Psoas muscle (tissue), 8 donors: ENCODE measurements around the gene KCNT1. TPM values are rescaled to one million over a fixed set of nuclear protein-coding genes. Genes with fewer than 3 reads are reported as not detected.
"Not testable (repeated sequence)": the region's sequence is repeated elsewhere in the genome, so short reads cannot be mapped to it uniquely, and the experiment has no call there.

ENCODE experiments used
- ATAC-seq, 4 donors: fragments of 200-7000 bp; cut with Tn5 transposase; one replicate each; pipeline ENCODE4 v1.9.1; 2020; ENCODE audit warnings: moderate library complexity in 3 of 4, mild to moderate bottlenecking in 2 of 4
- DNase-seq, 2 donors: peaks; one replicate each; pipeline ENCODE4 v3.0.0-alpha.2; 2020
- H3K27ac ChIP-seq: fragments of 200-600 bp; one replicate; pipeline ENCODE4 v1.8.0; 2022
- H3K27me3 ChIP-seq, 3 donors: fragments of 200-600 bp in 1 of 3; one replicate each; pipeline versions ENCODE4 v1.6.1 to v1.8.0; 2013 to 2022; ENCODE audit warnings: low read length in 2 of 3, mild to moderate bottlenecking in 2 of 3, moderate library complexity in 1 of 3; ENCODE audit not compliant: insufficient read depth in 3 of 3
- H3K36me3 ChIP-seq, 2 donors: fragments of 200-600 bp in 1 of 2; one replicate each; pipeline versions ENCODE4 v1.6.1 to v1.8.0; 2013 to 2022; ENCODE audit warnings: low read depth in 1 of 2, mild to moderate bottlenecking in 1 of 2, moderate library complexity in 1 of 2; ENCODE audit not compliant: insufficient read depth in 1 of 2
- H3K4me1 ChIP-seq: fragments of 200-600 bp; one replicate; pipeline ENCODE4 v1.8.0; 2022
- H3K4me3 ChIP-seq: fragments of 200-600 bp; one replicate; pipeline ENCODE4 v1.8.0; 2022; ENCODE audit warnings: mild to moderate bottlenecking
- H3K9me3 ChIP-seq: fragments of 200-600 bp; one replicate; pipeline ENCODE4 v1.8.0; 2022
- CTCF ChIP-seq: fragments of 200-600 bp; IDR thresholded peaks from one replicate; pipeline ENCODE4 v1.8.0; 2022; ENCODE audit warnings: antibody characterized with exemption
- WGBS, 3 donors: extraction: QIAGEN DNeasy Blood & Tissue Kit; methylation state at CpG; one replicate each; pipeline versions ENCODE4 v1.1.6 to v1.1.7; 2013; 5-methylcytosine and 5-hydroxymethylcytosine counted together
- intact Hi-C, 2 donors: fragments of 100-400 bp; cut with DNase I; formaldehyde crosslinking; loops; one replicate each; pipeline versions ENCODE4 v1.11.0 to v1.14.2; 2022
- polyA plus RNA-seq, 3 donors: library from polyadenylated mRNA; stranded (reverse); fragments of 200-250 nt; gene quantifications; one replicate each; pipeline ENCODE4 v1.2.3, GENCODE V29; 2013
- total RNA-seq, 4 donors: library from RNA; stranded (reverse); fragmentation: NEBNext Ultra II Directional in 2 of 4; extraction: Animal tissue kit (Norgen Biotek cat#: 25700) in 2 of 4; gene quantifications; one replicate each; pipeline versions ENCODE4 v1.2.1 to v1.2.4, GENCODE V29; 2021 to 2023
- donor health status: healthy with polysubstance abuse.
- donor health status: DM: no; HTN: no; CAD: no; lungs with moderate emphysema.
- donor health status: Bipolar disorder and iron deficiency.
- donor health status: healthy.
- donor health status: DM: yes; HTN: yes; CAD: no.
- donor health status: DM: no; HTN: no; CAD: no.
- donor health status: DM: no; HTN: no; CAD: no.
- donor health status: DM: yes; HTN: yes; CAD: no.

KCNT1 gene
- total and polyA plus RNA-seq, 7 donors, result 1.1 to 15.0 (median 10.3) TPM

- TF ChIP-seq CTCF, result no peak
- H3K4me3 ChIP-seq, result no peak overlapping the region
- H3K27me3 ChIP-seq, result peaks cover 0 to 49% (median 5%) of the 10 kb centered on the region in 3 donors
- 53 to 67% (median 64%) methylated on average over 40 to 41 of the region's 41 CpGs for WGBS, 3 donors
- no peaks in the 10 kb centered on the region for H3K36me3 ChIP-seq
- ATAC-seq (no peak), DNase-seq (peak in 1 of 2 donors; percentile 49)
- H3K27ac ChIP-seq, result no peak overlapping the region
- no peaks in the 10 kb centered on the region for H3K4me1 ChIP-seq
- intact Hi-C loops, result no loop called here
- H3K9me3 ChIP-seq, result no peaks in the 10 kb centered on the region
Observed at GRCh38 chr9:135670721-135671590, 31.0 kb upstream of the KCNT1 start.

GRCh38 chr9:135671591-135672041 lies 30.4 kb upstream of the KCNT1 start:
- Histone ChIP-seq H3K9me3 (no peaks in the 10 kb centered on the region), H3K4me3 (no peak overlapping the region), H3K4me1 (no peaks in the 10 kb centered on the region), H3K27me3 (peaks cover 0 to 47% (median 5%) of the 10 kb centered on the region in 3 donors), H3K36me3 (no peaks in the 10 kb centered on the region), H3K27ac (no peak overlapping the region)
- intact Hi-C loops, result no loop called here
- ATAC-seq (no peak), DNase-seq (peak in 1 of 2 donors; percentile 45)
- TF ChIP-seq CTCF, result no peak
- WGBS, 3 donors, result 32 to 35% (median 33%) methylated on average over 15 to 17 of the region's 17 CpGs

- H3K4me3 ChIP-seq, H3K4me1 ChIP-seq, H3K27ac ChIP-seq, intact Hi-C loops, ATAC-seq, H3K36me3 ChIP-seq, H3K9me3 ChIP-seq: not testable (repeated sequence)
- peaks cover 0 to 43% (median 2%) of the 10 kb centered on the region in 3 donors for H3K27me3 ChIP-seq
- WGBS, 3 donors, result 86 to 92% (median 91%) methylated on average over 7 of the region's 7 CpGs
- DNase-seq, result peak in 1 of 2 donors; percentile 6
Observed at GRCh38 chr9:135672786-135673185, 29.2 kb upstream of the KCNT1 start.

GRCh38 chr9:135673941-135674340 lies 28.0 kb upstream of the KCNT1 start:
- Histone ChIP-seq H3K27me3 (peaks cover 0 to 40% (median 1%) of the 10 kb centered on the region in 3 donors), H3K4me1 (no peaks in the 10 kb centered on the region), H3K27ac (no peak overlapping the region), H3K4me3 (no peak overlapping the region), H3K36me3 (no peaks in the 10 kb centered on the region), H3K9me3 (no peaks in the 10 kb centered on the region)
- TF ChIP-seq CTCF, result no peak
- 70 to 81% (median 76%) methylated on average over 8 of the region's 8 CpGs for WGBS, 3 donors
- no peak for ATAC-seq
- peak in 1 of 2 donors; percentile 4 for DNase-seq
- intact Hi-C loops, result no loop called here

GRCh38 chr9:135674977-135675376 lies 27.0 kb upstream of the KCNT1 start:
- DNase-seq (no peak), ATAC-seq (no peak)
- H3K36me3 ChIP-seq, result no peaks in the 10 kb centered on the region
- 69 to 79% (median 73%) methylated on average over 10 of the region's 10 CpGs for WGBS, 3 donors
- H3K9me3 ChIP-seq, result no peaks in the 10 kb centered on the region
- no peak for TF ChIP-seq CTCF
- no peak overlapping the region for H3K27ac ChIP-seq
- no peak overlapping the region for H3K4me3 ChIP-seq
- intact Hi-C loops, result no loop called here
- peaks cover 0 to 31% (median 0%) of the 10 kb centered on the region in 3 donors for H3K27me3 ChIP-seq
- no peaks in the 10 kb centered on the region for H3K4me1 ChIP-seq
